T1000 (cell line): Measurements from ENCODE around the gene CRTC2.

Experiments used
- DNase-seq: peaks from one replicate; lab custom pipeline; 2025; ENCODE audit warnings: mixed read lengths; lab: John Stamatoyannopoulos, UW

CRTC2 gene

DNA sequence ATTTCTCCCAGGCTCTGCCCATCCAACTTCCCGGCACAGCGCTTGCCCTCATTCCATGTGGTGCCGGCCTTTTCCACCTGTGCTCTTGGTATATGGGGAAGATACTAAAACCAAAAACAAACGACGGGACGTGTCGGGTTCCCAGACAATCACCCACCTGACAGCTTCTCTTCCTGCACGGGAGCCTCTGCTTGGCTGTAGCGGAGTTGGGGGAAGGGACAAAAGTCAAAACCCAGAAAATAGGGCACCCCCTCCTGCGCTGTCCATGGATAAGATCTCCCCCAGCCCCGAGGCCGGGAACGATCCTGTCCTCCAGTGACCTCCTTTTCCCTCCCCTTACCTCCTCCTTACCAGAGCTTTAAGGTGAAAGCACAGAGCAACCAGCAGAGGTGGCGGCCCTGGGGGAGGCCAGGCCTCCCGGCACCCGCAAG lies 18.4 kb upstream of the CRTC2 start:
- no peak for DNase-seq

- no peak for DNase-seq
Observed at GRCh38 chr1:153973525-153973924, 15.1 kb upstream of the CRTC2 start.

DNA sequence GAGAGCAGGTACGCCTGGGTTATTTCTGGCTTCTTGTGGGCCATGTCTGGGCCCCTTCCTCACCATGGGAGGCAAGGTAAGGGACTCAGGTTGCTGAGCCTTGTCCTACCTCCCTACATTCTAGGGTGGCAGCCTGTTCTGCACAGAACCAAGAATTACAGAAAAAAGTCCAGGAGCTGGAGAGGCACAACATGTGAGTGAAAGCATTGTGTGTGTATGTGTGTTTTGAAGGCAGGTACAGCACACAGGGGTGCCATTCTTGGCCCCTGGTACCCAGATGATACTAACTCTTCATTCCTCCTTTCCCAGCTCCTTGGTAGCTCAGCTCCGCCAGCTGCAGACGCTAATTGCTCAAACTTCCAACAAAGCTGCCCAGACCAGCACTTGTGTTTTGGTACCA lies 14.7 kb upstream of the CRTC2 start:
- no peak for DNase-seq

GRCh38 chr1:153970346-153970745 lies 11.9 kb upstream of the CRTC2 start:
- no peak for DNase-seq

GRCh38 chr1:153968972-153969371 lies 10.6 kb upstream of the CRTC2 start:
- DNase-seq = no peak

GRCh38 chr1:153968408-153968807 lies 10.0 kb upstream of the CRTC2 start:
- DNase-seq = no peak

DNA sequence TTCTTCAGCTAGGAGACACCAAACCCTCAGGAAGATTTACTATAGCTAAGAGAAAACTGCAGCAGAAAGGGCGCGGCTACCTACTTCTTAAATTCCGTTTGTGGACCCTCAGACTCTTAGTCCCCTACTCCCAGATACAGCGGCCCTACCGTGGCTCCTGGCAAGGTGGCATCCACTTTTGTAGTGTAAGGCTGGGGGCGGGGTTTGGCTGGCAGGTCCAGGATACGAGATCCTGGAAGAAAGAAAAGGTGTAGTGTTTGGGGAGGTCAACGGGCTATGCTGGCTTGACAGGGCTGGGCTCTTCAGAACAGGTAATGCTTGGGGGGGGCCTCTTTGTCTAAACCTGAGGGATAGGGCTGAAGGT lies 9.6 kb upstream of the CRTC2 start:
- no peak for DNase-seq

- peak; percentile 80 for DNase-seq
Observed at GRCh38 chr1:153967107-153967999, 8.9 kb upstream of the CRTC2 start, which contains the start of gene CREB3L4. Gene CREB3L4, plus strand, starts transcription at chr1:153967902. Its CDS starts 624 bp downstream, at chr1:153968526.

- peak; percentile 56 for DNase-seq
Observed at GRCh38 chr1:153963850-153964331, 5.5 kb upstream of the CRTC2 start.

DNA sequence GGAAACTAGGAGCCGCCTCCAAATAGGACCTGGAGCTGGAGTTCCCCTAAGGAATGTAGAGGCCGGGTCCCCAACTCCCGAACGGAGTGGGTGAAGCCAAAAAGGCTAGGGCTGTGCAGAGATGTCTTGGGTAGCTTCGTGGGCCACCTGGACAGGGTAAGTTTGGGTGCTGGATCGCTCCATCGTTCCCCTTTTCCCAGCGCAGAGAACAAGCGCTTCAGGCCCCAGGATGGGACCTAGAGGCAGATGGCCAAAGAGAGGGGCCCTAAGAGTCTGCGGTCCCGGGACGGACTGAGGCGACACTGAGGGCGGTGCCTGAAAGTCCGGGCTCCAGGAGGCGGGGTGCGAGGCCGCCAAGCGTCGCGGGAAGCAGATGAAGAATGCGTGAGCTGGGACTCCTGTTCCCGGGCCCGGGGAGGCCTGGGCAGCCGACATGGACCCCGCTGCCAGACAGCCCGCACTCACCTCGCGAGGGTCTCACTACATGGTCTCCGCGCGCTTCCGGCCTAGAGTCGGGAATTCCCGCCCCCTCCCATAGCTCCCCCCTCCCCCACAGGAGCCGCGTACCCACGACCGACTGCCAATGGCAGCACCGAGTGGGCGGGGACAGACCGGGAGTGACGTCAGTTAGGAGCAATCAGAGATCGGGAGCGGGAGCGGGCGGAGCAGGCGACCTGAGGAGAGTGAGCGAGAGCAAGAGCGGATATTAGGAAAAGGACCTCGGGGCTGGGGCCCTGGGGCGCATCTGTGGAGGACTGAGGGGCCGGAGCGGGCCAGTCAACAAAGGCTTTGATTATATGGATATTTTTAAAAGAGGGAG lies 4.8 kb upstream of the CRTC2 start, which contains the start of gene SLC39A1:
SLC39A1 (minus strand) TSS at position 508 of the 820 bp plus-strand sequence. CDS start 822 bp downstream, outside the sequence.
- peak; percentile 93 for DNase-seq

- DNase-seq = no peak
Observed at GRCh38 chr1:153962088-153963029, 3.9 kb upstream of the CRTC2 start.

DNA sequence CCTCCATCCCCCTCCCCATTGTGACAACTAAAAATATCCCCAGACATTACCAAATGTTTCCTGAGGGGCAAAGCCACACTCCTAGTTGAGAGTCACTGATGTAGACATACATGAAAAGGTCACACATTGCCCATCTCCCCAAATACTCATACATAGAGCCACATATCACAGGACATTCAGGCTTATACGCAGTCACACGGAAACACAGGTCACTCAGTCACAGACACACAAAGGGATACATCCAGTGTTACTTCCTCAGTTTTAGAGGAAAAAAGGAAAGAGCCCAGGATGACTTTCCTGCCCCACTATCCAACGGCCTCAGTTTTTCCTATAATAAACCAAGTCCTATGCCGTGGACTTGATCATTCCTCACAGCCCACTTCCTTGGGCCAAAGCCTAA lies 3.0 kb upstream of the CRTC2 start:
- DNase-seq = no peak

DNA sequence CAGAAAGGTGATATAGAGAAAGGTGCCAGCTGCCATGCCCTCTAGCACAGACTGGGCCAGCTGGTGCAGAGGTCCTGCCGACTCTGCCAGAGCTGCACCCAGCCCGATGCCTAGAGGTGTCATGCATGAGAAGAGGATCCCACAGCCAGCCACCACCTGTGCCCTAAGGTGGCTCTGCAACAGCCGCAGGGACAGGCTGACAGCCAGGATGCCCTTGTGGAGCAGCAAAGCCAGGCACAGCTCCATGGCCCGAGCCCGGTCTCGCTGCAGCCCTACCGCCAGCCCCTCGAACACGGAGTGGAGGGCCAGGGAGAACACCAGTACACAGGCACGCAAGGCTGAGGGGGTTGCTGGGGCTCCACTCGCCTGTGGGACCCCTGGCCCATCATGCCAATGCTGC lies 1.8 kb upstream of the CRTC2 start:
- DNase-seq = no peak

DNA sequence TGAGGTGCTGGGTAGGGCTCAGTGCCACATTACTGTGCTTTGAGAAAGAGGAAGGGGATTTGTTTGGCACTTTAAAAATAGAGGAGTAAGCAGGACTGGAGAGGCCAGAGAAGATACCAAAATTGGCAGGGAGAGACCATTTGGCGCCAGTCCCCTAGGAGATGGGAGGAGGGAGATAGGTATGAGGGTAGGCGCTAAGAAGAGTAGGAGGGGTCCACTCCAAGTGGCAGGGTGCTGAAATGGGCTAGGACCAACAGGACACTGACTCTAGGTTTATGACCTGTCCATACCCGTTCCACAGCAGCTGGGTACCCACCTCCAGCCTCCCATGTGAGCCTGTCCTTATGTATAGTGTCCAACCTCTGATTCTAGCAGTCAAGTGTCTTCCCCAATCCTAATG lies 1.0 kb upstream of the CRTC2 start:
- DNase-seq = no peak

GRCh38 chr1:153958961-153959260 lies 499 bp upstream of the CRTC2 start:
- DNase-seq = no peak

- no peak for DNase-seq
Observed at GRCh38 chr1:153957744-153958110, 685 bp downstream of the CRTC2 start.

GRCh38 chr1:153956997-153957715 lies 1.3 kb downstream of the CRTC2 start:
- DNase-seq = no peak

DNA sequence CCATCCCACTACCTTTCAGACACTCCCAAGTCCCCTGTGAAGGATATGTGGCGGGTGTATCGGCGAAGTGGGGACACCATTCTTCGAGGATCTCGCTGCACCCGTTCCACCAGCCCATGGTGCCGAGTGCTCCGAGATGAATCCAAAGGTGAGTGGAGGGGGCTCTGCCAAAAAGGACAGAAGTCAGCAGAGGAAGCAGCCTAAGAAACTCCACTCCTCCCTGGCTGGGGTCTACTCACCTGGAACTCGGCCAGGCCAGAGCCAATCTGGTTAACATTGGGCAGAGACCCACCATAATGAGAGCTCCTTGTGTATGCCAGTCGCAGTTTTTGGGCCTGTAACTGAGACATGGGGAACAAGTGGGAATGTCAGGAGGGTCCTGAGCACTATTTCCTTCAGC lies 3.6 kb downstream of the CRTC2 start:
- no peak for DNase-seq

DNA sequence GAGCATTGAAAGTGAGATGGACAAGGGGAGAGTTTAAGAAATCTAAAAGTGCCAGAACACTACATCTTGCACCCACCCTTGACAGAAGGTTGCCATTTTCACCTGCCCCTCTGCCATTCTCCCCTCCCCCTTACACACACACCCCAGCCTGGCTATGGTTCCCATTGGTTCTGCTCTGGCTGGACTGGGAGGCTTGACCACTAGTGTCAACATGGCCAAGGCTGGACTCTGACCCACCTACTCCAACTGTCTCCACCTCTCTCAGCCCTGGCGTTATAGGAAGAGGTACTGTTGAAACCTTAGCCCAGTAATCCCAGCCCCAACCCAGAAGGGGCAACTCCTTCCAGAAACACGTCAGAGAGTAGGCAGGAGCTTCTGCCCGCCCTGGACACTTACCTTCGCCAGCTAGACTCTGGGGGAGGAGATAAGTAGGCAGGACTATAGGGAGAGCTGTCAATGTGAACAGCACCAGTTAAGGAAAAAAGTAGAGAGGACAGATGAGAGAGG lies 4.5 kb downstream of the CRTC2 start:
- DNase-seq = no peak

- DNase-seq = no peak
Observed at GRCh38 chr1:153951801-153952200, 6.6 kb downstream of the CRTC2 start.

DNA sequence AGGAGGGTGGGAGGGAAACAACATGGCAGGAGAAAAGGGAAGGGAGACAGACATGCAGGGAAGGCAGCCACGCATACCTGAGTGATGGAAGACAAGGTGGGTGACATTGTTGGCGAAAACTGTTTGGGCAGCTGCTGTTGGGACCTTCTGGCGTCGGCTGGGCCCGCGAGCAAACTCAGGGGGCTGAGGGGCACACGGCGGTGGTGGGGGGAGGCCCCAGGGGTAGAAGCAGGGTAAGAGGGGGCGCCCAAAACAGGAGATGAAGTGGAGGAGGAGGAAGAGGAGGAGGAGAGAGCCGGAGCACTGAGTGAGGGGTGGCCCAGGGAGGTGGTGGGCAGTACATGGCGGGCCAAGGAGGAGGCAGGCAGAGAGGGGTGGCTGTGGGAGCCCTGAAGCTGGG lies 7.2 kb downstream of the CRTC2 start:
- DNase-seq = no peak
